Measurements from ENCODE around the gene MYOCOS.
"Not testable (repeated sequence)": the region's sequence is repeated elsewhere in the genome, so short reads cannot be mapped to it uniquely, and the experiment has no call there.

The MYOCOS gene, protein sequence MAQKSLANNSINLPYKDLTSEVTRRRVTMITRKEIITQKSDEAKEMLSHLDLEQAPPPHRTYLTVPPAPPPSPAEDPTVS

GRCh38 chr1:171622152-171622462 is at the start of gene MYOCOS:
TSS of gene MYOCOS (plus strand) at chr1:171622243. CDS start at chr1:171623884, 1,641 bp downstream.
- Mint-ChIP-seq H3K27me3 (no peaks in the 10 kb centered on the region), H3K4me1 (ENCODE audit: low read depth) (no peaks in the 10 kb centered on the region), H3K36me3 (no peaks in the 10 kb centered on the region), H3K4me3 (no peak within 1 kb of the TSS), H3K27ac (no peak within 1 kb of the TSS), H3K9me3 (ENCODE audit: low read depth) (no peaks in the 10 kb centered on the region)

DNA sequence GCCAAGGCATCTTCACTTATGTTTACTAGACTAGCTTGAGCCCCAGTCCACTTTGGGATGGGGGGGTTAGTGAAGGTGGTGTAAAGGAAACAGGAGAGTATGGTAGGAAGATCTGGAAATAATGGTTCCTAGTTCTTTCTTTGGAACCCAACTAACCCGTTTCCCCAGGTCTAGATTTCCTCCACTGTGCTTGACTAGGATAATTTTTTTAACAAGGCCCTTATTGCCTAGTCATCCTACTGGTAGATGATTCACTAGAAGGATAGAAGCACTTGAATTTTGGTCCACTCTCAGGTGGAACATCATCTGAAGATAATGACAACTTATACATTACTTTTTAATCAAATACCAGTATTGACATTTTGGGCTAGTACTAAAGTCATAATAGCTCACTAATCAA is 45.9 kb upstream of the MYOCOS start:
- H3K27ac Mint-ChIP-seq = no peak overlapping the region
- H3K36me3 Mint-ChIP-seq = peaks cover 10% of the 10 kb centered on the region
- H3K9me3 Mint-ChIP-seq (ENCODE audit: low read depth) = no peaks in the 10 kb centered on the region
- no peak overlapping the region for H3K4me3 Mint-ChIP-seq
- H3K4me1 Mint-ChIP-seq (ENCODE audit: low read depth) = peaks cover 21% of the 10 kb centered on the region
- H3K27me3 Mint-ChIP-seq = no peaks in the 10 kb centered on the region

GRCh38 chr1:171581226-171581625 is 40.8 kb upstream of the MYOCOS start:
- H3K4me3 Mint-ChIP-seq = no peak overlapping the region
- H3K27ac Mint-ChIP-seq = peak overlapping the region; percentile 77
- H3K27me3 Mint-ChIP-seq = no peaks in the 10 kb centered on the region
- H3K36me3 Mint-ChIP-seq = peaks cover 10% of the 10 kb centered on the region
- peaks cover 27% of the 10 kb centered on the region for H3K4me1 Mint-ChIP-seq (ENCODE audit: low read depth)
- no peaks in the 10 kb centered on the region for H3K9me3 Mint-ChIP-seq (ENCODE audit: low read depth)

DNA sequence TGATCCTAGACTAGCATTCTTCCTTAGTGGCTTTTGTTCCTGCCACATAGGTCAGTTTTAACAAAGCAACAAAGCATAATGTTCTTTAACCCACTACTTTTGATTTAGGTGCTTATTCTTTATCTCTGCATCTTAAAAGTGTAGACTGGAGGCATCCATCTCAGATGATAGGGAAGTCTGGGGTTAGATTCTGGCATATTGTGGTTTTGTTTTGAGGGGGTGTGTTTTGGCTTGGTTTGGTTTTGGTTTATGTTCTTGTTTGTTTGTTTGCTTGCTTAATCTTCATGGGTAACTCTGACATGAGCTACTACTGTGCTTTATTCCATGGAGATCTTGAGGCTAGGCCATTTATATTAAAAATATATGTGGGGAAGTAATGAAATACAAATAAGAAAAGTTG is 40.3 kb upstream of the MYOCOS start:
- Mint-ChIP-seq H3K4me3 (no peak overlapping the region), H3K27ac (peak overlapping the region; percentile 62), H3K27me3 (no peaks in the 10 kb centered on the region), H3K4me1 (ENCODE audit: low read depth) (peaks cover 27% of the 10 kb centered on the region), H3K9me3 (ENCODE audit: low read depth) (no peaks in the 10 kb centered on the region), H3K36me3 (peaks cover 10% of the 10 kb centered on the region)

DNA sequence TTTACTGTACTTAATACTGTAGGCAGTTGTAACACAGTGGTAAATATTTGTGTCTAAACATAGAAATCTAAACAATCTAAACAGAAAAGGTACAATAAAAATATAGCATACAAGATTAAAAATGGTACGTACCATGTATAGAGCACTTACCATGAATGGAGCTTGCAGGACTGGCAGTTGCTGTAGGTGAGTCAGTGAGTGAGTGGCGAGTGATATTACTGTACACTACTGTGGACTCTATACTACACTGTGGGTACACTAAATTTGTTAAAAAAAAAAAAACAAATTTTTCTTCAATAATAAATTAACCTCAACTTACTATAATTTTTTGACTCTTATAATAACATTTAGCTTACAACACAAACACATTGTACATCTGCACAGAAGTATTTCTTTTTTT is 39.5 kb upstream of the MYOCOS start:
- Mint-ChIP-seq H3K4me1 (ENCODE audit: low read depth) (peaks cover 27% of the 10 kb centered on the region), H3K36me3 (peaks cover 13% of the 10 kb centered on the region), H3K9me3 (ENCODE audit: low read depth) (no peaks in the 10 kb centered on the region), H3K4me3 (no peak overlapping the region), H3K27ac (peak overlapping the region; percentile 28), H3K27me3 (no peaks in the 10 kb centered on the region)

- Mint-ChIP-seq H3K27ac (no peak overlapping the region), H3K27me3 (no peaks in the 10 kb centered on the region), H3K4me3 (no peak overlapping the region), H3K4me1 (ENCODE audit: low read depth) (peaks cover 29% of the 10 kb centered on the region), H3K9me3 (ENCODE audit: low read depth) (no peaks in the 10 kb centered on the region), H3K36me3 (peaks cover 15% of the 10 kb centered on the region)
These were observed 38.3 kb upstream of the MYOCOS start for GRCh38 chr1:171583591-171584201.

DNA sequence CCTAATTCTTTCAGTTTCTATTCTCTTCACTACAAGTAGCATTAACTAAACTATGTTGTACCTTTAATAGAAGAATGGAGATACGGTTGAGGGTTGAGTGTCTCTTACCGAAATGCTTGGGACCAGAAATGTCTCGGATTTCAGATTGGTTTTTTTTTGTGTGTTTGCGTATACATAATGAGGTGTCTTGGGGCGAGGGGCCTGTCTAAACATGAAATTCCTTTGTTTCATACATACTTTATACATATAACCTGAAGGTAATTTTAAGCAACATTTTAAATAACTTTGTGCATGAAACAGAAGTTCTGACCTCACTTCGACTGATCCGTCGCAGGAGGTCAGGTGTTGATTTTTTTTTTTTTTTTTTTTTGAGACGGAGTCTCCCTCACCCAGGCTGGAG is 36.3 kb upstream of the MYOCOS start:
- Mint-ChIP-seq H3K4me1 (ENCODE audit: low read depth) (peaks cover 29% of the 10 kb centered on the region), H3K27ac (no peak overlapping the region), H3K4me3 (no peak overlapping the region), H3K9me3 (ENCODE audit: low read depth) (no peaks in the 10 kb centered on the region), H3K27me3 (no peaks in the 10 kb centered on the region), H3K36me3 (peaks cover 15% of the 10 kb centered on the region)

GRCh38 chr1:171588230-171588629 is 33.8 kb upstream of the MYOCOS start:
- no peak overlapping the region for H3K4me3 Mint-ChIP-seq
- peaks cover 18% of the 10 kb centered on the region for H3K36me3 Mint-ChIP-seq
- no peak overlapping the region for H3K27ac Mint-ChIP-seq
- H3K27me3 Mint-ChIP-seq = no peaks in the 10 kb centered on the region
- H3K4me1 Mint-ChIP-seq (ENCODE audit: low read depth) = peaks cover 16% of the 10 kb centered on the region
- H3K9me3 Mint-ChIP-seq (ENCODE audit: low read depth) = no peaks in the 10 kb centered on the region

GRCh38 chr1:171590022-171590421 is 32.0 kb upstream of the MYOCOS start:
- H3K9me3 Mint-ChIP-seq (ENCODE audit: low read depth) = no peaks in the 10 kb centered on the region
- no peak overlapping the region for H3K4me3 Mint-ChIP-seq
- peak overlapping the region; percentile 77 for H3K27ac Mint-ChIP-seq

GRCh38 chr1:171595324-171595723 is 26.7 kb upstream of the MYOCOS start:
- Mint-ChIP-seq H3K9me3 (ENCODE audit: low read depth) (no peaks in the 10 kb centered on the region), H3K4me3 (no peak overlapping the region), H3K27ac (peak overlapping the region; percentile 66)

More at GRCh38 chr1:171590022-171590421, 32.0 kb upstream of the MYOCOS start:
- H3K27me3 Mint-ChIP-seq = no peaks in the 10 kb centered on the region
- peaks cover 14% of the 10 kb centered on the region for H3K4me1 Mint-ChIP-seq (ENCODE audit: low read depth)
- peaks cover 18% of the 10 kb centered on the region for H3K36me3 Mint-ChIP-seq

DNA sequence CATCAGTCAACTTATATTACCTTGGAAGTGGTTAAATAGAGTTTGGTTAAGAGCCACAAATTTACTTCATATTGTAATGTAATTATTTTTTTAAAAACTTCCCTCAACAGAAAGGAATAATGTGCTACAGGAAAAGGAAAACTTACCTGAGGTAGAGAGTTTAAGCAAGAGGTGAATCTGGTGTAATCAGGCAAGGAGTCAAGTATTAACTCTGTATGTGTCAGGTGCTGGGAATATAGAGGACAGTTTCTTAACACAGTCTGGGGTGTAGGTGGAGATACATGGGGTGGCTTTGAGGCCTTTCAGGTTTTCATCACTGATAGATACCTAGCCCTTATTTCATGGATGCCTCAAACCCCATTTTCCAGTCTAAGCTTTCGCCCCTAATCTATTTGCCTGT is 25.9 kb upstream of the MYOCOS start:
- peak overlapping the region; percentile 10 for H3K27ac Mint-ChIP-seq
- H3K36me3 Mint-ChIP-seq = peaks cover 11% of the 10 kb centered on the region
- no peaks in the 10 kb centered on the region for H3K9me3 Mint-ChIP-seq (ENCODE audit: low read depth)
- peaks cover 4% of the 10 kb centered on the region for H3K4me1 Mint-ChIP-seq (ENCODE audit: low read depth)
- no peak overlapping the region for H3K4me3 Mint-ChIP-seq
- H3K27me3 Mint-ChIP-seq = no peaks in the 10 kb centered on the region

More at GRCh38 chr1:171595324-171595723, 26.7 kb upstream of the MYOCOS start:
- H3K4me1 Mint-ChIP-seq (ENCODE audit: low read depth) = peaks cover 4% of the 10 kb centered on the region
- H3K27me3 Mint-ChIP-seq = no peaks in the 10 kb centered on the region
- H3K36me3 Mint-ChIP-seq = peaks cover 11% of the 10 kb centered on the region

- H3K9me3 Mint-ChIP-seq (ENCODE audit: low read depth) = no peaks in the 10 kb centered on the region
- H3K27ac Mint-ChIP-seq = peak overlapping the region; percentile 81
These were observed 25.3 kb upstream of the MYOCOS start for GRCh38 chr1:171596705-171597104.

GRCh38 chr1:171597203-171597602 is 24.8 kb upstream of the MYOCOS start:
- H3K9me3 Mint-ChIP-seq (ENCODE audit: low read depth) = no peaks in the 10 kb centered on the region
- peaks cover 6% of the 10 kb centered on the region for H3K4me1 Mint-ChIP-seq (ENCODE audit: low read depth)
- H3K36me3 Mint-ChIP-seq = peaks cover 10% of the 10 kb centered on the region
- no peaks in the 10 kb centered on the region for H3K27me3 Mint-ChIP-seq
- H3K27ac Mint-ChIP-seq = peak overlapping the region; percentile 34
- no peak overlapping the region for H3K4me3 Mint-ChIP-seq

More at GRCh38 chr1:171596705-171597104, 25.3 kb upstream of the MYOCOS start:
- H3K27me3 Mint-ChIP-seq = no peaks in the 10 kb centered on the region
- H3K4me1 Mint-ChIP-seq (ENCODE audit: low read depth) = peaks cover 6% of the 10 kb centered on the region
- peaks cover 11% of the 10 kb centered on the region for H3K36me3 Mint-ChIP-seq
- no peak overlapping the region for H3K4me3 Mint-ChIP-seq

DNA sequence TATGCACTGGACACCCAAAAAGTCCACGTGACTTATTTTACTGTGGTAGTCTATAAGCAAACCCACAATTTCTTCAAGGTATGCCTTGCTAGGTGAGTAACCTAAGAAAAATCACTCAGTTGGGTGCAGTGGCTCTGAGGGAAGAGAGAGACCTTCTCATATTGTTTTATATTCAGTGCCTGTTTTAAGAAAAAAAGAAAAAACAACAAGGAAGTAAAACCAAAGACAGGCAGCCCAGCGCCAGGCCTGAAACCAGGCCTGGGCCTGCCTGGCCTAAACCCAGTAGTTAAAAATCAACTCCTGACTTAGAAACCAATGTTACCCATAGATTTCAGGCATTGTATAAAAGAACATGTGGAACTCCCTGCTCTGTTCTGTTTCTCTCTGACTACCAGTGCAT is 21.7 kb upstream of the MYOCOS start:
- not testable (repeated sequence) for H3K4me1 Mint-ChIP-seq (ENCODE audit: low read depth); H3K9me3 Mint-ChIP-seq (ENCODE audit: low read depth); H3K27me3 Mint-ChIP-seq; H3K4me3 Mint-ChIP-seq; H3K27ac Mint-ChIP-seq; H3K36me3 Mint-ChIP-seq

- H3K4me3 Mint-ChIP-seq = no peak overlapping the region
- no peaks in the 10 kb centered on the region for H3K27me3 Mint-ChIP-seq
- H3K9me3 Mint-ChIP-seq (ENCODE audit: low read depth) = no peaks in the 10 kb centered on the region
- no peak overlapping the region for H3K27ac Mint-ChIP-seq
- H3K36me3 Mint-ChIP-seq = peaks cover 8% of the 10 kb centered on the region
- peaks cover 6% of the 10 kb centered on the region for H3K4me1 Mint-ChIP-seq (ENCODE audit: low read depth)
These were observed 21.2 kb upstream of the MYOCOS start for GRCh38 chr1:171600862-171601261.

DNA sequence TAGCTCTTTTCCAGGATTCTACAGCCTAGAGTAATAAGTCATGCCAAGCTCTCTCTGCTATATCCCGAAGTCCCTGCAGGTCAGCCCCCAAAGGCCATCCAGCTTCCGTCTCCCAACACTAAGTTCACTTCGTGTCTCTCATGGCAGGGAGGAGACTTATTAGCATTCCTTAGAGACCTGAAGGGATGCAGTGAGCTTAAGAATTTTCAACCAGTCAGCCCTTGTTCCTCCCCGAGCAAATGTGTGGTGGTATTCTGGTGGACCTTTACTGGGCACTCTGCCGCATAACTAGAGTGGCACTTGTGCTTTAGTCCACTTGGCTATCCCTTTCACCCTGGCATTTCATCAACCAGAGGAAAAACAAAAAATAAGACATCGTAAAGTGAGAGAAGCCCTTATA is 19.0 kb upstream of the MYOCOS start:
- not testable (repeated sequence) for H3K4me1 Mint-ChIP-seq (ENCODE audit: low read depth); H3K9me3 Mint-ChIP-seq (ENCODE audit: low read depth); H3K4me3 Mint-ChIP-seq; H3K27ac Mint-ChIP-seq; H3K27me3 Mint-ChIP-seq; H3K36me3 Mint-ChIP-seq

Measured in activated naive CD8-positive, alpha-beta T cell (primary cell).